ENCODE data around the gene AREG.
A peak's percentile ranks its signal among the peaks of the same experiment; 100 is the strongest.
"Not testable (repeated sequence)": the region's sequence is repeated elsewhere in the genome, so short reads cannot be mapped to it uniquely, and the experiment has no call there.

The AREG gene

GRCh38 chr4:74444891-74445642 is at the start of gene AREG:
TSS of gene AREG (plus strand) at chr4:74445136. CDS start at chr4:74445346, 210 bp downstream.
- peak; percentile 68 for DNase-seq

DNA sequence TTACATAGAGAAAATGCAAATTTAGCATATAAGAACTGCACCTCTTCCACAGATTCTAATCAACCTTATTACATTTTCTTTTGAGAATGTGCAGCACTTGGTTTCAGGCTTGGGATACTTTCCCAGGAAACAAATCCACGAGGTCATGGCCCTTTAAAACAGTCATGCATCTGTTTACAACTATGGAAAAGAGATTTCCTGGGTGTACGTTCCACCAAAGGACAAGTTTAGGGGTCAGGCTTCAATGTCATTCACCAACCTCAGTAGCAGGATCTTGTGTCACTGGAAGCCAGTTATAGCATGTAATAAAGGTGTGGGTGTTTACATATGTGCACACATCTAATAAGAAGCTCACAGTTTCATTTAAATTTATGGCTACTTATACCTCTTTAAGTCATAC is 49.3 kb upstream of the AREG start:
- no peak for DNase-seq

- no peak for DNase-seq
Measured at GRCh38 chr4:74397748-74398426, 47.0 kb upstream of the AREG start.

- not testable (repeated sequence) for DNase-seq
Measured at GRCh38 chr4:74398894-74399589, 45.9 kb upstream of the AREG start.

DNA sequence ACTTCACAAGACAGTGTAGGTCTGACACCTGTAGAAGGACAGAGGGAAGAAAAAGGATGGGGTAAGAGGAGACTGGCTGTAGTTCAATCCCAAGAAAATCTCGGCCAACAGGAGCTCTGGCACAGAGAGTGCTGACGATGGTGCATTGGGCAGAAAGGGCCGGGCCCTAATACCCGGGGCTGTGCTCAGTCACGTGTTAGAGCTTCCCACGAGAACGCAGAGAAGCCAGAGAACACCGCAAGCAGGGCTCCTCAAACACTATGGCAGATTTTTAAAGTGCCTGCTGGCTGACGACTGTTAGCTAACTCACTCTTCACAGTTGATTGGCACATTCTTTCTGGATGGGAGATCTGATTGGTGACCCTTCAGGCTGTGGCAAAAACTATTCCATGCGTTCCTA is 44.5 kb upstream of the AREG start:
- no peak for DNase-seq

- no peak for DNase-seq
Measured at GRCh38 chr4:74402692-74403456, 42.1 kb upstream of the AREG start.

DNA sequence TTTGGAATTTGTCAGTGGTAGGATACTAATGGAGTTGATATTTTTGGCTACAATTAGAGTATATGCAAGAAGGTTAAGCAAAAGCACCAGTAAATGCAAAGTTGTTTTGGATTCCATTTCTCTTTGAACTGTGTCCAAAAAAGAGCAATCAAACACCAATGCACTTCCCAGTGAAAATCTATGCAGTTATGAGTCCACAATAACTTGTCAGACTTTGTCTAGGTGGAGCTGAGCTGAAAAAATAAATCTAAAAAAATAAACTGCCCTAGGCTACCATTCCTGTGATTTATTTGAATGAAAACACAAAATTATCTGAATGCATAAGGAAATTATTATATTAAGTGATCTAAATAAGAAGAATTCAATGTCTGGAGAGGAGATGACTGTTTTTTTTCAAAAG is 37.0 kb upstream of the AREG start:
- DNase-seq, result no peak

DNA sequence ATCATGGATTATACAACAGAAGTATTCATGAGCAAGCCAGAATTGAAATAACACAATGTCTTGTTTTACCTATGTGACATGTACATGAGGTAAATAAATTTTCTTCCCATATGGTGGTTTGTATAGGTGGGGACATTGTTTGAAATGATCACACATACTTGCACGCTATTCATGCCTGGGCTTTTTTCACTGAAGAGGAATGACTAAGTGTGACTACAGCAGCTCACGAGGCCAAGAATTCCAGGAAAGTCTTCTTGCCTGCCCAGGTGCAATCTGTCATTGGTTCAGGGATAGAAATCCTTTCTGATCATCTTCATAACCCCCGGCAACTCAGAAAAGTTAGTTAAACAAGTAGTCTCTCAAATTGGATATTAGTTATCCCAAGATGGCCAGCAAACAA is 36.3 kb upstream of the AREG start:
- no peak for DNase-seq

DNA sequence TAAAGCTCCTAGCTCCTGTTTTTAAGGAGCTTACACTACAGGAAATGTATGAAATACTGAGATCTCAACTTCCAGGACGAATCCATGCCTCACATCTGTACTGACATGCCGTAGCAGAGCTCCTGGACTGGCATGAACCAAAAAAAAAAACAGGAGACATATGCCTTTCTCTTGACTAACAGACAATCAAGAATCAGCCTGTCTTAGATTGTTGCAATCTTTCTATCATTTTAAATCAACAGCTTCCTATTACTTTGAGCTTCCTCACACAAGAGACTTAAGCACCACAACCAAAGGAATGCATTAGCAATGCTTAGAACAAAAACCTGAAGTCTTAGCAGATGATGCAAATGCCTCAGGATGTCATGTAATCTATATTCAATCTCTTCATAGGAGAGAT is 34.7 kb upstream of the AREG start:
- DNase-seq, result no peak

DNA sequence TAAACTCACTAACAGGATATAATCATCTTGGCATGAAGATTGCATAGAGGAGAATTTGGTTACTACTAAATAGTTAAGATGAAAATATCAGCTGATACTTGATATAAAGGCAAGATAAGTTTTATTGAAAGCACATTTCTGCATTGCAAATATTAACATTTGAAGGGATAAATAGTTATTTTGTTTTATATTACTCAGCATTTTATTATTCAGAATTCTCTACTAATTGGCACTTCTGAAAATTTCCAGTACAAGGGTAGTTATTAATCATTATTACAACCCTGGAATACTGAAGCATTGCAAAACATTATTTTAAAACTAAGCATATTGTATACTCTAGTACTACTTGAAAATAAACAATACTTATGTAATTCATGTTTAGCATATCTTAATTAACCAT is 32.7 kb upstream of the AREG start:
- no peak for DNase-seq

- no peak for DNase-seq
Measured at GRCh38 chr4:74413265-74413664, 31.7 kb upstream of the AREG start.

DNA sequence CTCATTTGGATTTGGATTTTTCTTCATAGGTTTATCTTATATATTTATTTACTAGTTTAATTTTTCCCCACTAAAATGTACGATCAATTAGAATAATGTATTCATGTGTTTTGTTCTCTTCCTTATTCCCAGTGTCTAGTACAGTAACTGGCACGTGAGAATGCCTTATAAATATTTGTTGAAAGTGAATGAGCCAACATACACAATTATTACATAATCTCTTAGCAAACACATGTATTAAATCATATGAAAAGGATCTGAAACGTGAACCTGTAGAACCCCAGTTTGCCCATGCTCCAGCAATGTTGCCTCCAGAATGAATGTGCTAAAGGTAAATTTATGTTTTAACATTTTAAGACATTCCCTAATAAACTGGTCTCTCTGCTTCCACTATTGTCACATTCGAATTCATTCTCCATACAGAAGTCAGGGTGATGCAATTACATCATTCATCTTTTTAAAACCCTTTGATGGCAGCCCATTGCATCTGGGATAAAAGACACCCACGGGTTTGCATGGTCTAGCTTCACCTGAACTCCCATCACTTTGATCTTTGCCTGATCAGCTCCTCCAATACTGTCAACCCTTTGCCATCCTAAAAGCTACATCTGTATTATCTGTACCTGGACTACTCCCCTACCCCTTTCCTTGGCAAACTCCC is 30.7 kb upstream of the AREG start:
- no peak for DNase-seq

GRCh38 chr4:74415602-74416300 is 29.2 kb upstream of the AREG start:
- DNase-seq, result no peak

DNA sequence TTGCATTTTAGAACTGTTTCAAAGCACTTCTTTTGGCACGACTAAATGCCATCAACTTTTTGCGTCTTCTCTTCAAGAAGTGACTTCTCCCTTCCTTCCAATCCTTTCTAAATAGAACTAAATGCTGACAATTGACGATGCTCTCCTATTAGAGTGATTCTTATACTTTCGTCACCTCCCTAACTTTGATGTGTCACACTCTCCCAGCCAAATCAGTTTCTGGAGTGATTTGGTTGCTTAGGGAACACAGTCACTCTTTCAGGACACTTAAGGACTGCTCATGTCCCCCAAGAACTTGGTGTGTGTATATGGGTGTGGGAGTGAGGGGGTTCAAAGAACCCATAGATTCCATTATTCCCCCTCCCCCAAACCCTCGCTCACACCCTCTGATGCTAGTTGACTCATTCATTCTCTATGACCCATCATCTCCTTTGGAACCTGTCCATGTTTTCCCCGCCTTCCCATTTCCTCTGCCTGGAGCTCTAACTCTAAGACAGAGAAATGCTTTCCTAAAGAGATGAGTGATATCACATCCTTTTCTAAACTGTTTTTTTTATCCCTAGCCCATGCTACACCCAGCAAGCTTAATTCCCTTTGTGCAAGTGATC is 26.8 kb upstream of the AREG start:
- no peak for DNase-seq

DNA sequence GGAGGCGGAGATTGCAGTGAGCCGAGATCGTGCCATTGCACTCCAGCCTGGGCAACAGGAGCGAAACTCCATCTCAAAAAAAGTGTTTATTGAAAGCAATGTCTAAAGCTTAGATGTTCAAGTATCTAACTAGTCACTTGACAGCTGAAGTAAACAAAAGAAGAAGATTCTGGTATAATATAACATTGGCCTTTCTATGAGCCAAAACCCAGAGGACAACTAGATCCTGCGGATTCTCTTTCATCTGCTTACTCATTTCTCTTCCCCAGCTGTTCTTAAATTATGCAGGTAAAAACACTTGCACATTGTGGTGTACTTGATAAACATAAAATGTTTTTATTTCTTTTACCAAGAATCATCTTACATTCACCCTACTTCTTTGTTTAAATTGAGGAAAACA is 24.1 kb upstream of the AREG start:
- no peak for DNase-seq

DNA sequence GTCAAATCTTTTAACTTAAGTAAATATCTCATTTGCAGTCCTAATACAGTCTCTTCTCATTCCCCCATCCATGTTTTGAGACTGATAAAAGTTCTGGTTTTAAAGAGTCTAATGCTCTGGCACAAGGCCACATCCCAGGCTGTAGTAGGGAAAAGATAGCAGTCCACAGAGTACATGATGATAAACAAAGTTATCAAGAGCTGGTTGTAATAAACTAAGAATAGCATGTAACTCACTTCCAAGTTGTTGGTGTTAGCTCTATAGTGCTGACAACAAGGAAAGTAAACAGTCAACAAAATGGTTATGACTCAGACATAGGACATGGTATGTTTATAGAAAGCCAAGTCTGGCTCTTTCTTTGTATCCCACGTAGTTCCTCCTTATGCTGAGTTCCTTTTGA is 21.8 kb upstream of the AREG start:
- DNase-seq, result peak; percentile 15

GRCh38 chr4:74424111-74424510 is 20.8 kb upstream of the AREG start:
- DNase-seq, result no peak

DNA sequence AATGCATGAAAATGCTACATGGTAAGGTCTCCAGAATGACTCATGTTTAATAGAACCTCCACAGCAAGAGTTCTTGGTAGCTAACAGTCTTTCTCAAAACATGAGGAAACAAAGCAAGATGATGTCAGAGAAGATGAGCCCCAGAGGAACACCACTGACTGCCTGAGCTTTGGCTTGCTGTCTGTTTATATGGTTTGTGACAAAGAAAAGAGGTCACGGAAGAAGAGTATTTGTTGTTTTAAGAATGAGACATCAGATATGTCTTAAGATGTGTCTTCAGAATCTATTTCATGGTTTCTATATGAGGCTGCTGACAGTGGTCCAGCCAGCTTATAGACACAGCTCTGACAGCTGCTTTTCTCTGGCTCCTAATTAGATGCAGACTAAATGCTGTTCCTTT is 18.8 kb upstream of the AREG start:
- no peak for DNase-seq

DNA sequence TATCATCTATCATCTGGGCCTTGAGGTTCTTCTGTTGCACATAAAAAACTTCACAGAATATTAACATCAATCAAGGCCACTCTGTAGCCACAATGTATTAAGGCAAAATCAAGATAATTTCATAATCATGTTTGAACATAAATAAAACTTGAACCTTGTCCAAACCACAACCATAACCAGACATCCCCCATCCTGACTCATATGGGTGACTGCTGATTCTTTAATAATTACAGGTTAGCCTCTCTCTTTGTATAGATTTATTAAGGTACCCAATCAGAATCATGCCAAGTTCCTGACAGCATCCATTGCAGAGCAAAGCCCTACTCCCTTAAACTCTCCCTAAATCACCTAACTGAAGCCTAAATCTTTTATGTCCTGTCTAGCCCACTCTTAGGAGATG is 16.7 kb upstream of the AREG start:
- DNase-seq, result no peak

DNA sequence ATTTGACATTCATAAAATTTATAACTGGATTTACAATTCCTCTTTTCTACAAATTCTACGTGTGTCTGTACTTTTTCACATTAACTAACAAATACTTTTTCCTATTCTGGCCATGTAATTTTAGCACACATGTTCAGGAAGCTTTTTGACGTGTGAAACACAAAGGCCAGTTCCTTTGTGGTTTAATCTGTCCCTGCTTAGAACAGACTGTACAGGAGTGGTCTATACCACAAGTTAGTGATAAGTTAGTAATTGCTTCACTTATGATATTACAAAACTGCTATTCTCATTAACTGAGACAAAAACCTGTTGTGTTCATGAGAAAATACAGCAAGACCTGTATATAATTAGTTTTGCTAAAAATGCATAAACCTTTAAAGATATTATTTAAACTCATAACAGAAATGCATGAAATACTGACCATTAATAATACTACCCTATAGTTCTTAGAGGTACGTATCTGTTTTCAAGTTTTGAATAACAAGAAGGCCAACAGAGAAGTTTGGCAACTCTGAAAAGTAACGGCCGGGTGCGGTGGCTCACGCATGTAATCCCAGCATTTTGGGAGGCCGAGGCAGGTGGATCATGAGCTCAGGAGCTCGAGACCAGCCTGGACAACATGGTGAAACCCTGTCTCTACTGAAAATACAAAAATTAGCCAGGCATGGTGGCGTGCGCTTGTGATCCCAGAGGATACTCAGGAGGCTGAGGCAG is 13.7 kb upstream of the AREG start:
- DNase-seq, result no peak

DNA sequence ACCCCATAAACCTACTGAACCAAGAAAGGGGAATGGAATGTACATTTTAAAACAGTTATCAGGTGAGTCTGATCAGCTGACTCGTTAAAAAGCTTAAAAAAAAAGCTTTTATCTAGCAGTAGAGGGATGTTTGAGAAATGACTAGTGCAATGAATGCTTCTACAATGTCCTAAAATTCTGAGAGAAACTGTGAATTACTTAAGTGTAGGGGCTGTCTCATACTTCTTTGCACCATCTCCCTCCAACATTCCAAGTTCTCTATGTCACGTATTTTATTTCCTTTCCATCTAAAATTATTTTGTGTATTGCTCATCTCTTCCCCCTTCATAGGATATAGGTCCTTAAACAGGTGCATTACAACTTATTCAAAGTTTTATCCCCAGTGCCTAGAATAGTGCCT is 11.9 kb upstream of the AREG start:
- DNase-seq, result no peak
